Adrenal gland (tissue), 5 donors: ENCODE results near the gene TMEM191C.
"Not testable (repeated sequence)": the region's sequence is repeated elsewhere in the genome, so short reads cannot be mapped to it uniquely, and the experiment has no call there.

Source experiments
- CTCF ChIP-seq, 6 experiments: fragments of 450-650 bp in 4 of 6; fragments of 200-600 bp in 2 of 6; sonication (generic) in 1 of 6; IDR thresholded peaks; 1 replicate in 5 of 6; 2 replicates in 1 of 6; pipeline versions ENCODE4 v1.5.1 to v1.8.0; 2016 to 2021; ENCODE audit warnings: antibody characterized with exemption in 6 of 6, mild to moderate bottlenecking in 2 of 6, moderate library complexity in 1 of 6
- POLR2A ChIP-seq, 2 donors: fragments of 450-650 bp; IDR thresholded peaks; one replicate each; pipeline ENCODE4 v1.6.1; 2017; ENCODE audit warnings: antibody characterized with exemption in 2 of 2, mild to moderate bottlenecking in 2 of 2, moderate library complexity in 1 of 2
- donor health status: DM: no; HTN: no; CAD: no.

- TF ChIP-seq CTCF, POLR2A (IDR thresholded peaks at IDR 0.05): not testable (repeated sequence)
Measured at GRCh38 chr22:21493789-21494782, 26.9 kb downstream of the TMEM191C start.
